ENCODE data around the gene TRAPPC10. TPM values are rescaled to one million over a fixed set of nuclear protein-coding genes. Genes with fewer than 3 reads are reported as not detected.

TRAPPC10 gene
- total RNA-seq, 1 donor from 2014 or later, result 16.8 TPM

DNA sequence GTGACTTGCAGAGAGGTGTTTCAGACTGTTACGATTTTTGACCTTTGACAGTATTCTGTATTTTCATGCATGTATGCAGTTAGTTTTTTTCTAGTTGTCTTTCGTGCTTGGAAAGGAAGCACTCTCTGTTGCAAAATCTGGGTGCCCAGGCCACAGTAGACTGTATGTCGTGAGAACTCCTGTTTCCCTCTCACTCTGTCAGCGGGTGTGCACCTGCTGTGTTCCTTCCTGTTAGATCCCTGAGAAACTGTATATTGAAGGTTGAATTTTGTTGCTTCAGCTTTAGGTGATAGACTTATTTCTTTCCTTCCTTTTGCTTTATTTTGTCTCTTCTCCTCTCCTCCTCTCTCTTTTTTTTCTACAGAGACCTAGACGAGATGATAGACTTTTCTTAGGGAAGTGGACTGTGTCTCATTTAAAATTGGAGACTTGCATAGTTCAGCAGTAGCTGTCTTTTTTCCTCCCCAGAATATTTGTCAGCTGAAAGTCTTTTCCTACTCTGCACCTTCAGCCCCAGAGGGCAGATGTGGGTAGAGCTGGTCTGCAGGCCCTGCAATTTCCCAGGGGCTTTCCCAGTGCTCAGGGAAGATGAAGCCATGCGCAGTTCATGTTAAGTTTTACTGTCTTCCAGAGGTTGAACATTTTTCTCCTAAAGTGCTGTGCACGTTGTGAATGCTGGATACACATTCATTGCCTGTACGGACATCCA is 1.4 kb downstream of the TRAPPC10 start:
- H3K36me3 ChIP-seq (ENCODE audit: control insufficient read depth, insufficient read depth, low read length), result no peaks in the 10 kb centered on the region
- H3K27me3 ChIP-seq (ENCODE audit: control insufficient read depth, insufficient read depth, low read length), result no peaks in the 10 kb centered on the region
- DNase-seq (ENCODE audit: low read depth) (no peak), FAIRE-seq (no peak)
- TF ChIP-seq, protein P1, sequence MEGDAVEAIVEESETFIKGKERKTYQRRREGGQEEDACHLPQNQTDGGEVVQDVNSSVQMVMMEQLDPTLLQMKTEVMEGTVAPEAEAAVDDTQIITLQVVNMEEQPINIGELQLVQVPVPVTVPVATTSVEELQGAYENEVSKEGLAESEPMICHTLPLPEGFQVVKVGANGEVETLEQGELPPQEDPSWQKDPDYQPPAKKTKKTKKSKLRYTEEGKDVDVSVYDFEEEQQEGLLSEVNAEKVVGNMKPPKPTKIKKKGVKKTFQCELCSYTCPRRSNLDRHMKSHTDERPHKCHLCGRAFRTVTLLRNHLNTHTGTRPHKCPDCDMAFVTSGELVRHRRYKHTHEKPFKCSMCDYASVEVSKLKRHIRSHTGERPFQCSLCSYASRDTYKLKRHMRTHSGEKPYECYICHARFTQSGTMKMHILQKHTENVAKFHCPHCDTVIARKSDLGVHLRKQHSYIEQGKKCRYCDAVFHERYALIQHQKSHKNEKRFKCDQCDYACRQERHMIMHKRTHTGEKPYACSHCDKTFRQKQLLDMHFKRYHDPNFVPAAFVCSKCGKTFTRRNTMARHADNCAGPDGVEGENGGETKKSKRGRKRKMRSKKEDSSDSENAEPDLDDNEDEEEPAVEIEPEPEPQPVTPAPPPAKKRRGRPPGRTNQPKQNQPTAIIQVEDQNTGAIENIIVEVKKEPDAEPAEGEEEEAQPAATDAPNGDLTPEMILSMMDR (IDR thresholded peaks at IDR 0.05; ENCODE audit: insufficient read depth, low read length, severe bottlenecking), result no peak
- peak overlapping the region; percentile 83 for H3K4me3 ChIP-seq (ENCODE audit: low read depth, low read length)

DNA sequence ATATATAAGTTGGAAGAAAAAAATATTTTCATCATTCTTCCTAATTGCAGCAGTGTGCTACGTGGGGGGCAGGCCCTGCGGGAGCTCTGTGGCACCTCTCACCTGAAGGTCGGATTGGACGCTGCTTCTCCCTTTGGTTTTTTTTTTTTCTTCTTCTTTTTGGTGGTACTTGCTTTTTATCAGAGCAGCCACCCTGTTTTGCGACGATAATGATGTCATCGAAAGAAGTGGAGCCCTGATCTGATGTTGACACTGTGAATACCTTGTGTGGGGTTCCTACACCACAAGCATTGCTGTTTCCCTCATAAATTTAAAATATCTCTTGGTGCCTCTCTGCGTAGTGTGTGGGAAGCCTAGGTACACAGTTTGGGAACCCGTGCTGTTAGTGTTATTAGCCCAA is 5.5 kb downstream of the TRAPPC10 start:
- Histone ChIP-seq H3K4me3 (ENCODE audit: low read depth, low read length) (no peak overlapping the region), H3K27me3 (ENCODE audit: control insufficient read depth, insufficient read depth, low read length) (no peaks in the 10 kb centered on the region), H3K36me3 (ENCODE audit: control insufficient read depth, insufficient read depth, low read length) (no peaks in the 10 kb centered on the region)
- FAIRE-seq (no peak), DNase-seq (ENCODE audit: low read depth) (no peak)
- TF ChIP-seq, protein P1 (IDR thresholded peaks at IDR 0.05; ENCODE audit: insufficient read depth, low read length, severe bottlenecking), result no peak

DNA sequence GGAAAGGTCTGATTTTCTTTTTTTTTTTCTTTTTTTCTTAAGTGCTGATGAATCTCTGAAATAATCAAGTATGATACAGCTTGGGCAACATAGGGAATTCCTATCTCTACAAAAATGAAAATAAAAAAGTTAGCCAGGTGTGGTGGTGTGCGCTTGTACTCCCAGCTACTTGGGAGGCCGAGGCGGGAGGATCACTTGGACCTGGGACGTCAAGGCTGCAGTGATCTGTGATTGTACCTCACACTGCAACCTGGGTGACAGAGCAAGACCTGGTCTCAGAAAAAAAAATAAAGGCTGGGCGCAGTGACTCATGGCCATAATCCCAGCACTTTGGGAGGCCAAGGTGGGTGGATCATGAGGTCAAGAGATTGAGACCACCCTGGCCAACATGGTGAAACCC is 6.0 kb downstream of the TRAPPC10 start:
- Histone ChIP-seq H3K4me3 (ENCODE audit: low read depth, low read length) (no peak overlapping the region), H3K36me3 (ENCODE audit: control insufficient read depth, insufficient read depth, low read length) (no peaks in the 10 kb centered on the region), H3K27me3 (ENCODE audit: control insufficient read depth, insufficient read depth, low read length) (no peaks in the 10 kb centered on the region)
- no peak for DNase-seq (ENCODE audit: low read depth)
- TF ChIP-seq, protein P1 (IDR thresholded peaks at IDR 0.05; ENCODE audit: insufficient read depth, low read length, severe bottlenecking), result no peak
- no peak for FAIRE-seq

DNA sequence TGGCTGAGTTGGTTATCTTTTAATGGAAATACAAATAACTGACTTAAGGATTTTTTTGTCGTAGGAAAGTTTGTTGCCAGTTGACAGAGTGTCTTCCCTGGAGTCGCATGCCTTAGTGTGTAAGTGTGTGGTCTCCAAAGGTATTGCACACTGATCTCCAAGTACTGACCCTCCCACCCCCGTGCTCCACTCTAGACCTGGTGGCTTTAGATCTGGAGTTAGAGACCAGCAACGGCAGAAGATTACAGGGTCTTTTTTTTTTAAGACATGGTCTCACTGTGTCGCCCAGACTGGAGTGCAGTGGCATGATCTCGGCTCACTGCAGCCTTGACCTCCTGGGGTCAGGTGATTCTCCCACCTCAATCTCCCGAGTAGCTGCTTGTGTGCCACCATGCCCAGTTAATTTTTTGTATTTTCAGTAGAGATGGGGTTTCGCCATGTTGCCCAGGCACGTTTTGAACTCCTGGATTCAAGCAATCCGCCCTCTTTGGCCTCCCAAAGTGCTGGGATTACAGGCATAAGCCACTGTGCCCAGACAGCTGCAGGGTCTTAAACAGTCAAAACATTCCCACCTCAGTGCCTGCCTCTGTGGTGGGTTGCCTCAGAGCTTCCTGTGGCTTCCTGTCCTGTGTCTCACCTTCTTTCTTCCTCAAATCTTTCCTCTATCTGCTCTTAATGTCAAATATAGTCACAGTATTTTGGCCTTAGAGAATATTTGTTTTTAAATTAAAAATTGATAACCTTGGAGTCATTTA is 6.9 kb downstream of the TRAPPC10 start:
- FAIRE-seq, result no peak

DNA sequence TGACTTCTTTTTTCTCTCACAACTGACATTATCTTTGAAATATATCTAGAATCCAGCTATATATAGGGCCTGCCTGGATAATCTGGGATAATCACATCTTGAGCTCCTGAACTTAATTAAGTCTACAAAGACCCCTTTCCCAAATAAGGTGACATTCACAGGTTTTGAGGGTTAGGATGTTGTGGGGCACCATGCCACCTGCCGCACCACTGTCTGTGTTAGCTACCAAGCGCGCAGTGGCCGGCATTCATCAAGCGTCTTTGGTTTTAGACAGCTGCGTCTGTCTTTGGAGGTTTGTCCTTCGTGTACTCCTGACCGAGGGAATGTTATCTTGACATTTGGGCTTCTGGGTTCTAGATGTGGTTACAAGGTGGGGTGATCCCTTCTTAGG is 7.5 kb downstream of the TRAPPC10 start:
- Histone ChIP-seq H3K27me3 (ENCODE audit: control insufficient read depth, insufficient read depth, low read length) (no peaks in the 10 kb centered on the region), H3K36me3 (ENCODE audit: control insufficient read depth, insufficient read depth, low read length) (no peaks in the 10 kb centered on the region), H3K4me3 (ENCODE audit: low read depth, low read length) (no peak overlapping the region)
- TF ChIP-seq, protein P1 (IDR thresholded peaks at IDR 0.05; ENCODE audit: insufficient read depth, low read length, severe bottlenecking), result no peak
- DNase-seq (ENCODE audit: low read depth) (no peak), FAIRE-seq (no peak)

More for the DNA sequence above, 6.9 kb downstream of the TRAPPC10 start:
- no peak for DNase-seq (ENCODE audit: low read depth)
- TF ChIP-seq, protein P1 (IDR thresholded peaks at IDR 0.05; ENCODE audit: insufficient read depth, low read length, severe bottlenecking), result no peak
- no peaks in the 10 kb centered on the region for H3K27me3 ChIP-seq (ENCODE audit: control insufficient read depth, insufficient read depth, low read length)
- no peaks in the 10 kb centered on the region for H3K36me3 ChIP-seq (ENCODE audit: control insufficient read depth, insufficient read depth, low read length)
- no peak overlapping the region for H3K4me3 ChIP-seq (ENCODE audit: low read depth, low read length)
